Activated naive CD8-positive, alpha-beta T cell treated with anti-CD3 and anti-CD28 coated beads, Interleukin-2, amount 10 ng/mL, durations not matched to agents 7 days and 5 days (primary cell): ENCODE data around the gene EIF3D. TPM values are rescaled to one million over a fixed set of nuclear protein-coding genes. Genes with fewer than 3 reads are reported as not detected.
"Not testable (repeated sequence)": the region's sequence is repeated elsewhere in the genome, so short reads cannot be mapped to it uniquely, and the experiment has no call there.

Experiments
- ATAC-seq: fragments of 150-1000 bp; cut with Tn5 transposase; one replicate; pipeline ENCODE4 v1.10.0; 2021; ENCODE audit warnings: low read depth, moderate library complexity
- POLR2A ChIA-PET: fragments of 350-600 bp; sonication (Branson Sonifier 250); formaldehyde crosslinking; loops from one replicate; lab custom pipeline; 2021; ENCODE audit warnings: antibody characterized with exemption; lab: Charles Lee
- DNase-seq: peaks from one replicate; pipeline ENCODE4 v3.0.0; 2021
- H3K27ac Mint-ChIP-seq: one replicate; pipeline ENCODE4 v1.8.0; 2022; ENCODE audit warnings: mild to moderate bottlenecking, mixed read lengths
- H3K27me3 Mint-ChIP-seq: one replicate; pipeline ENCODE4 v1.8.0; 2022; ENCODE audit warnings: mild to moderate bottlenecking, moderate library complexity, mixed read lengths
- H3K36me3 Mint-ChIP-seq: one replicate; pipeline ENCODE4 v1.8.0; 2021; ENCODE audit warnings: mild to moderate bottlenecking, mixed read lengths
- H3K4me1 Mint-ChIP-seq: one replicate; pipeline ENCODE4 v1.8.0; 2021; ENCODE audit warnings: mixed read lengths
- H3K4me3 Mint-ChIP-seq: one replicate; pipeline ENCODE4 v1.8.0; 2022; ENCODE audit warnings: mild to moderate bottlenecking, moderate library complexity, mixed read lengths
- H3K9me3 Mint-ChIP-seq: one replicate; pipeline ENCODE4 v1.8.0; 2021; ENCODE audit warnings: mixed read lengths
- total RNA-seq, 2 experiments: library from RNA; stranded (reverse); gene quantifications; one replicate each; pipeline ENCODE4 v1.2.3, GENCODE V29; 2021

The EIF3D gene
- total RNA-seq, 2 experiments from 2014 or later, result 198 to 203 TPM

GRCh38 chr22:36541831-36542411 is 13.0 kb upstream of the EIF3D start:
- H3K9me3 Mint-ChIP-seq, result no peaks in the 10 kb centered on the region
- peaks cover 28% of the 10 kb centered on the region for H3K4me1 Mint-ChIP-seq
- H3K27me3 Mint-ChIP-seq, result peaks cover 5% of the 10 kb centered on the region
- peak overlapping the region; percentile 32 for H3K4me3 Mint-ChIP-seq
- peaks cover 3% of the 10 kb centered on the region for H3K36me3 Mint-ChIP-seq
- H3K27ac Mint-ChIP-seq, result peak overlapping the region; percentile 82
- POLR2A ChIA-PET, result interaction anchor here (0.6 to 1.5 kb wide), 3 partner anchors 12 to 1050 kb away, joined by 3 to 17 read pairs (median 4); partner anchors contain the start of genes EIF3D and IFT27
- DNase-seq (no peak), ATAC-seq (peak; percentile 91)

DNA sequence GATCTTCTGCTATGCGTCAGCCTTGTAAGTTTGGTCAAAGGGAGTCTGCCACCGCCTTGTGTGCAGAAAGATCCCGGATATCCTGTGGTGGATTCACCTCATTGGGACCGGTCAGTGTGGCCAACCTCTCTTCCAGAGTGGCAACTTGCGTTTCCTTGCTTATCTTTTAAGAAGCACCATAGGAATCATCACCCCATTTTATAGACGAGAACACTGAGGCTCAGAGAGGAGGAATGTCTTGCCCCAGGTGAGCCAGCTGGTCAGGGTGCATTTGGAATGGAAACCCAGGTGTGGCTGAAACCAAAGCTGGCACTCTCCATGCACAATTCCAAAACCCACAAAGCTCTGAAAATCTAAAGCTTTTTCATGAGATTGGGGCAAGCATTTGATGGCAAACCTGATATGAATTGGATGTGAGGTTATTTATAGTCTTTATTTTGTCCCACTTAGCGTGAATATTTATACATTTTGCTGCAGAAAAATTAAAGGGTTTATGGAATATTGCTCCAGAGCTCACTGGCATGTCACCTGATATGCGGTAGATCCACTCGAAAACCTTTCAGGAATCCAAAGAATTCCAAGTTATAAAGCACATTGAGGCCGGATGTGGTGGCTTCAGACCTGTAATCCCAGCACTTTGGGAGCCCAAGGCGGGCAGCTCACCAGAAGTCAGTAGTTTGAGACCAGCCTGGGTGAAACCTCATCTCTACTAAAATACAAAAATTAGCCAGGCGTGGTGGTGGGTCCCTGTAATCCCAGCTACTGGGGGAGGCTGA is 12.1 kb upstream of the EIF3D start:
- POLR2A ChIA-PET, result interaction anchor here (1.5 kb wide), 1 partner anchor 11 kb away, joined by 17 read pairs; the partner anchor contains the start of gene EIF3D
- DNase-seq (no peak), ATAC-seq (no peak)
- Mint-ChIP-seq H3K4me1 (peaks cover 26% of the 10 kb centered on the region), H3K4me3 (no peak overlapping the region), H3K36me3 (peaks cover 3% of the 10 kb centered on the region), H3K27me3 (no peaks in the 10 kb centered on the region), H3K27ac (peak overlapping the region; percentile 21), H3K9me3 (no peaks in the 10 kb centered on the region)

- no peak for DNase-seq
- Mint-ChIP-seq H3K9me3 (no peaks in the 10 kb centered on the region), H3K36me3 (peaks cover 3% of the 10 kb centered on the region), H3K27me3 (peaks cover 4% of the 10 kb centered on the region), H3K27ac (no peak overlapping the region), H3K4me3 (no peak overlapping the region), H3K4me1 (peaks cover 10% of the 10 kb centered on the region)
- no peak for ATAC-seq
- POLR2A ChIA-PET, result interaction anchor here (0.8 kb wide), 1 partner anchor 9 kb away, joined by 4 read pairs; the partner anchor contains the start of gene EIF3D
Observed at GRCh38 chr22:36538529-36538928, 9.6 kb upstream of the EIF3D start.

- Mint-ChIP-seq H3K4me3 (no peak overlapping the region), H3K36me3 (peaks cover 4% of the 10 kb centered on the region), H3K27me3 (peaks cover 4% of the 10 kb centered on the region), H3K27ac (no peak overlapping the region), H3K9me3 (peaks cover 3% of the 10 kb centered on the region), H3K4me1 (peaks cover 3% of the 10 kb centered on the region)
- POLR2A ChIA-PET, result interaction anchor here (1.0 kb wide), 1 partner anchor 441 kb away, joined by 3 read pairs; no protein-coding TSS in a partner anchor
- DNase-seq (no peak), ATAC-seq (no peak)
Observed at GRCh38 chr22:36536717-36537116, 7.8 kb upstream of the EIF3D start.

DNA sequence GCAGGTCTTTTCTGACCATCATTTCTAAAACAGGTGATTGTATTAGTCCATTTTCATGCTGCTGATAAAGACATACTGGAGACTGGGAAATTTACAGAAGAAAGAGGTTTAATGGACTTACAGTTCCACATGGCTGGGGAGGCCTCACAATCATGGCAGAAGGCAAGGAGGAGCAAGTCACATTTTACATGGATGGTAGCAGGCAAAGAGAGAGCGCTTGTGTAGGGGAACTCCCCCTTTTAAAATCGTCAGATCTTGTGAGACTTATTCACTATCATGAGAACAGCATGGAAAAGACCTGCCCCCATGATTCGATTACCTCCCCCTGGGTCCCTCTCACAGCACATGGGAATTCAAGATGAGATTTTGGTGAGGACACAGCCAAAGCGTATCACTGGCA is 4.4 kb upstream of the EIF3D start:
- H3K36me3 Mint-ChIP-seq, POLR2A ChIA-PET, H3K27ac Mint-ChIP-seq, H3K9me3 Mint-ChIP-seq, H3K4me3 Mint-ChIP-seq, H3K4me1 Mint-ChIP-seq, H3K27me3 Mint-ChIP-seq, DNase-seq, ATAC-seq: not testable (repeated sequence)

DNA sequence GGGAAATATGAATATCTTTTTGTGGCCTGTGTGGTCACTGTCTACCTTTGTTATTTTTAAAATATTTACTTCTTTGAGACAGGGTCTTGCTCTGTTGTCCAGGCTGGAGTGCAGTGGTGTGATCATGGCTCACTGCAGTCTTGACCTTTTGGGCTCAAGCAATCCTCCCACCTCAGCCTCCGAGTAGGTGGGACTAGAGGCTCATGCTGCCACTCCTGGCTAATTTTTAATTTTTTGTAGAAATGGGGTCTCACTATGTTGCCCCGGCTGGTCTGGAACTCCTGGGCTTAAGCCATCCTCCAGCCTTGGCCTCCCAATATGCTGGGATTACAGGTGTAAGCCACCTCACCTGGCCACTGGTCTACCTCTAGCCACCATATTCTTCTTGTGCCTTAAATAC is 3.5 kb upstream of the EIF3D start:
- Mint-ChIP-seq H3K9me3 (peaks cover 3% of the 10 kb centered on the region), H3K4me1 (peaks cover 3% of the 10 kb centered on the region), H3K4me3 (no peak overlapping the region), H3K36me3 (peaks cover 4% of the 10 kb centered on the region), H3K27ac (no peak overlapping the region), H3K27me3 (peaks cover 4% of the 10 kb centered on the region)
- no peak for ATAC-seq
- no peak for DNase-seq
- POLR2A ChIA-PET, result interaction anchor here (0.7 kb wide), 1 partner anchor 1782 kb away, joined by 3 read pairs; no protein-coding TSS in a partner anchor

DNA sequence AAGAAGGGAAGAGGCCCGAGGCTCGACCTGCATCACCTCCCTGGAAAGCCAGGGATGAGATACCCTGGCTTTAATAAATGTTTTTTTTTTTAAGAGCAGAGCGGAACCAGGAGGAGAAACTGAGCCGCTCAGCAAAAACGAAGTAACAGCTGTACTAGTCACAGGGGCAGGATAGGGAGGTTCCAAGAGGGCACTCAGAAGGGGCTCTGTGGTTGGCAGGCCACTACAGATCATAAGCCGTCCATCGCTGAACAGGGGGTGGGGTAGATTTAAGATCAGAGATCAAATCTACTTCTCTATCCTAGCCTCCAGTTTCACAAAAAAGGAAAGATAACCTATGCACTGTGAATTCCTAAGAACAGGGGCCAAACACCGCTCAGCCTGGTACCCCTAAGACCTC is 625 bp downstream of the EIF3D start:
- Mint-ChIP-seq H3K27ac (peak overlapping the region; percentile 100), H3K4me1 (peaks cover 15% of the 10 kb centered on the region), H3K36me3 (peaks cover 25% of the 10 kb centered on the region), H3K4me3 (peak overlapping the region; percentile 95), H3K27me3 (no peaks in the 10 kb centered on the region), H3K9me3 (peaks cover 3% of the 10 kb centered on the region)
- no peak for ATAC-seq
- no peak for DNase-seq
- POLR2A ChIA-PET, result interaction anchor here (0.7 to 3.6 kb wide), 6 partner anchors 13 to 772 kb away, joined by 3 to 24 read pairs (median 3); partner anchors contain the start of gene FOXRED2

GRCh38 chr22:36522662-36523061 is 6.3 kb downstream of the EIF3D start:
- no peak overlapping the region for H3K27ac Mint-ChIP-seq
- ATAC-seq, result no peak

GRCh38 chr22:36520423-36520822 is 8.5 kb downstream of the EIF3D start:
- DNase-seq (no peak), ATAC-seq (no peak)
- no peaks in the 10 kb centered on the region for H3K27me3 Mint-ChIP-seq
- peaks cover 51% of the 10 kb centered on the region for H3K36me3 Mint-ChIP-seq
- no peaks in the 10 kb centered on the region for H3K9me3 Mint-ChIP-seq
- no peak overlapping the region for H3K27ac Mint-ChIP-seq
- peaks cover 2% of the 10 kb centered on the region for H3K4me1 Mint-ChIP-seq
- no peak overlapping the region for H3K4me3 Mint-ChIP-seq
- POLR2A ChIA-PET, result interaction anchor here (1.4 kb wide), 1 partner anchor 9 kb away, joined by 4 read pairs; no protein-coding TSS in a partner anchor

More at GRCh38 chr22:36522662-36523061, 6.3 kb downstream of the EIF3D start:
- POLR2A ChIA-PET, result interaction anchor here (0.7 to 1.0 kb wide), 2 partner anchors 16 to 40 kb away, joined by 3 to 4 read pairs; partner anchors contain the start of gene FOXRED2
- Mint-ChIP-seq H3K36me3 (peaks cover 43% of the 10 kb centered on the region), H3K9me3 (no peaks in the 10 kb centered on the region), H3K4me1 (peaks cover 13% of the 10 kb centered on the region), H3K27me3 (no peaks in the 10 kb centered on the region), H3K4me3 (no peak overlapping the region)
- DNase-seq, result no peak

- not testable (repeated sequence) for ATAC-seq
- peaks cover 50% of the 10 kb centered on the region for H3K36me3 Mint-ChIP-seq
Observed at GRCh38 chr22:36519906-36520305, 9.1 kb downstream of the EIF3D start.

DNA sequence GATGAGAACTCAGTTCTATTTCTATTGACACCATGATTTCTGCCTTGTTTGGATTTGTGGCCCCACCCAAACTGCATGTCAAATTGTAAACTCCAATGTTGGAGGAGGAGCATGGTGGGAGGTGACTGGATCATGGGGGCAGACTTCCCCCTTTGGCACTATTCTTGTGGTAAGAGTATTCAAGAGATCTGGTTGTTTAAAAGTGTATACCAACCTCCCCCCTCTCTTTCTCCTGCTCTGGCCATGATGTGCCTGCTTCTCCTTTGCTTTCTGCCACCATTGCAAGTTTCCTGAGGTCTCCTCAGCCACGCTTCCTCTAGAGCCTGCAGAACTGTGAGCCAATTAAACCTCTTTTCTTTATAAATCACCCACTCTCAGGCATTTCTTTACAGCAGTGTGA is 14.2 kb downstream of the EIF3D start:
- H3K4me1 Mint-ChIP-seq, result peaks cover 4% of the 10 kb centered on the region
- POLR2A ChIA-PET, result interaction anchor here (0.8 to 1.0 kb wide), 2 partner anchors 13 to 14 kb away, joined by 3 to 4 read pairs; partner anchors contain the start of gene EIF3D
- H3K36me3 Mint-ChIP-seq, result peaks cover 57% of the 10 kb centered on the region
- no peak for ATAC-seq
- no peak overlapping the region for H3K27ac Mint-ChIP-seq
- no peaks in the 10 kb centered on the region for H3K9me3 Mint-ChIP-seq
- DNase-seq, result no peak
- H3K4me3 Mint-ChIP-seq, result no peak overlapping the region
- H3K27me3 Mint-ChIP-seq, result no peaks in the 10 kb centered on the region

More at GRCh38 chr22:36519906-36520305, 9.1 kb downstream of the EIF3D start:
- DNase-seq, H3K9me3 Mint-ChIP-seq, H3K4me1 Mint-ChIP-seq, H3K27ac Mint-ChIP-seq, H3K4me3 Mint-ChIP-seq, H3K27me3 Mint-ChIP-seq: not testable (repeated sequence)
- POLR2A ChIA-PET, result interaction anchor here (1.4 kb wide), 1 partner anchor 8 kb away, joined by 4 read pairs; no protein-coding TSS in a partner anchor

DNA sequence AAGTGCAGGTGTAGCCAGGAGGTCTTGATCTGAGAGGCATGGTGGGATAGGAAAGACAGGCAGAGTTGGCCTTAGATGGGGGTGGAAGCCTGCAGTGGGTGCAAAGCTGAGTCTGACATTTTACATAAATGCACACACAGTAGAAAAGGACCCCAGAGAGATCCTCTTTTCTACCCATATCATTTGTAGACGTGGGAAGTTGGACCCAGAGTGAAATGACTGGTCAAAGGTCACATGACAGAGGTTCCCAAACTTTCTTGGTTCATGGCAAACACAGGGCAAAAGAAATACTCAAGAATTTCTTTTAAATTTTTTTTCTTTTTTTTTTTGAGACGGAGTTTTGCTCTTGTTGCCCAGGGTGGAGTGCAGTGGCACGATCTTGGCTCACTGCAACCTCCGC is 16.0 kb downstream of the EIF3D start:
- ATAC-seq (no peak), DNase-seq (no peak)
- Mint-ChIP-seq H3K27me3 (no peaks in the 10 kb centered on the region), H3K27ac (peak overlapping the region; percentile 19), H3K9me3 (no peaks in the 10 kb centered on the region), H3K4me3 (no peak overlapping the region), H3K36me3 (peaks cover 56% of the 10 kb centered on the region), H3K4me1 (peaks cover 6% of the 10 kb centered on the region)
- POLR2A ChIA-PET, result interaction anchor here (1.1 to 1.5 kb wide), 2 partner anchors 15 to 16 kb away, joined by 4 to 5 read pairs; partner anchors contain the start of gene EIF3D

GRCh38 chr22:36512333-36512732 is 16.6 kb downstream of the EIF3D start:
- no peak for DNase-seq
- POLR2A ChIA-PET, result interaction anchor here (0.6 to 1.5 kb wide), 4 partner anchors 8 to 17 kb away, joined by 4 to 6 read pairs (median 4); partner anchors contain the start of gene EIF3D
- ATAC-seq, result no peak
- Mint-ChIP-seq H3K9me3 (no peaks in the 10 kb centered on the region), H3K36me3 (peaks cover 53% of the 10 kb centered on the region), H3K4me1 (peaks cover 10% of the 10 kb centered on the region), H3K27me3 (no peaks in the 10 kb centered on the region), H3K27ac (no peak overlapping the region), H3K4me3 (no peak overlapping the region)
